Measurements from ENCODE around the gene GSKIP. TPM values are rescaled to one million over a fixed set of nuclear protein-coding genes. Genes with fewer than 3 reads are reported as not detected.

Gene GSKIP
- total RNA-seq, 2 experiments from 2014 or later, result 21.8 to 21.9 TPM

GRCh38 chr14:96417254-96417653 is 53.9 kb downstream of the GSKIP start:
- no peak overlapping the region for H3K4me3 Mint-ChIP-seq
- no peak overlapping the region for H3K27ac Mint-ChIP-seq
- H3K9me3 Mint-ChIP-seq, result no peaks in the 10 kb centered on the region
- ChIA-PET CTCF (interaction anchor here (1.0 to 1.3 kb wide), 4 partner anchors 102 to 316 kb away, joined by 3 read pairs; no protein-coding TSS in a partner anchor), POLR2A (interaction anchor here (0.5 kb wide), 1 partner anchor 60 kb away, joined by 3 read pairs; no protein-coding TSS in a partner anchor)
- intact Hi-C loops (cut with micrococcal nuclease), result no loop called here
- H3K4me1 Mint-ChIP-seq (ENCODE audit: low read depth), result no peaks in the 10 kb centered on the region
- no peaks in the 10 kb centered on the region for H3K36me3 Mint-ChIP-seq (ENCODE audit: low read depth)
- ATAC-seq, result no peak
- DNase-seq, result no peak
- H3K27me3 Mint-ChIP-seq, result no peaks in the 10 kb centered on the region
- TF ChIP-seq CTCF (IDR thresholded peaks at IDR 0.05), result no peak

- no peaks in the 10 kb centered on the region for H3K4me1 Mint-ChIP-seq (ENCODE audit: low read depth)
- ChIA-PET POLR2A (interaction anchor here (0.7 kb wide), 1 partner anchor 17 kb away, joined by 5 read pairs; no protein-coding TSS in a partner anchor), CTCF (interaction anchor here (1.0 to 1.3 kb wide), 3 partner anchors 103 to 317 kb away, joined by 3 read pairs; no protein-coding TSS in a partner anchor)
- intact Hi-C loops (cut with micrococcal nuclease), result no loop called here
- H3K9me3 Mint-ChIP-seq, result no peaks in the 10 kb centered on the region
- ATAC-seq (no peak), DNase-seq (no peak)
- H3K27ac Mint-ChIP-seq, result no peak overlapping the region
- no peak for TF ChIP-seq CTCF (IDR thresholded peaks at IDR 0.05)
- no peaks in the 10 kb centered on the region for H3K36me3 Mint-ChIP-seq (ENCODE audit: low read depth)
- no peak overlapping the region for H3K4me3 Mint-ChIP-seq
- H3K27me3 Mint-ChIP-seq, result no peaks in the 10 kb centered on the region
These were observed 54.7 kb downstream of the GSKIP start for GRCh38 chr14:96418075-96418474.

GRCh38 chr14:96421236-96421635 is 57.9 kb downstream of the GSKIP start:
- ATAC-seq, result no peak
- ChIA-PET POLR2A (no interaction called here), CTCF (interaction anchor here (1.3 to 2.3 kb wide), 2 partner anchors 10 to 145 kb away, joined by 3 to 6 read pairs; no protein-coding TSS in a partner anchor)
- H3K27ac Mint-ChIP-seq, result no peak overlapping the region
- H3K9me3 Mint-ChIP-seq, result no peaks in the 10 kb centered on the region
- TF ChIP-seq CTCF (IDR thresholded peaks at IDR 0.05), result no peak
- peaks cover 9% of the 10 kb centered on the region for H3K27me3 Mint-ChIP-seq
- intact Hi-C loops (cut with micrococcal nuclease), result loop anchor here (10.0 kb wide), 1 partner anchor 316 kb away; no protein-coding TSS in a partner anchor
- no peak for DNase-seq
- no peaks in the 10 kb centered on the region for H3K36me3 Mint-ChIP-seq (ENCODE audit: low read depth)
- H3K4me1 Mint-ChIP-seq (ENCODE audit: low read depth), result no peaks in the 10 kb centered on the region
- H3K4me3 Mint-ChIP-seq, result no peak overlapping the region

- DNase-seq (no peak), ATAC-seq (no peak)
- Mint-ChIP-seq H3K4me3 (no peak overlapping the region), H3K36me3 (ENCODE audit: low read depth) (no peaks in the 10 kb centered on the region), H3K27me3 (peaks cover 9% of the 10 kb centered on the region), H3K27ac (no peak overlapping the region), H3K9me3 (no peaks in the 10 kb centered on the region), H3K4me1 (ENCODE audit: low read depth) (no peaks in the 10 kb centered on the region)
- ChIA-PET POLR2A (no interaction called here), CTCF (interaction anchor here (1.4 to 2.5 kb wide), 4 partner anchors 122 to 322 kb away, joined by 3 to 7 read pairs (median 5); no protein-coding TSS in a partner anchor)
- intact Hi-C loops (cut with micrococcal nuclease), result loop anchor here (10.0 kb wide), 1 partner anchor 318 kb away; no protein-coding TSS in a partner anchor
- no peak for TF ChIP-seq CTCF (IDR thresholded peaks at IDR 0.05)
These were observed 59.7 kb downstream of the GSKIP start for GRCh38 chr14:96422992-96423391.

GRCh38 chr14:96423446-96424108 is 60.3 kb downstream of the GSKIP start:
- Mint-ChIP-seq H3K4me1 (ENCODE audit: low read depth) (no peaks in the 10 kb centered on the region), H3K27ac (no peak overlapping the region)
- POLR2A ChIA-PET, result no interaction called here

More at GRCh38 chr14:96423446-96424108, 60.3 kb downstream of the GSKIP start:
- no peak for DNase-seq
- no peak for ATAC-seq
- CTCF ChIA-PET, result interaction anchor here (0.6 to 2.5 kb wide), 8 partner anchors 9 to 323 kb away, joined by 3 to 7 read pairs (median 4); no protein-coding TSS in a partner anchor
- TF ChIP-seq CTCF (IDR thresholded peaks at IDR 0.05), result no peak
- intact Hi-C loops (cut with micrococcal nuclease), result loop anchor here (2.0 to 10.0 kb wide), 2 partner anchors 127 to 319 kb away; no protein-coding TSS in a partner anchor
- H3K36me3 Mint-ChIP-seq (ENCODE audit: low read depth), result no peaks in the 10 kb centered on the region
- H3K9me3 Mint-ChIP-seq, result no peaks in the 10 kb centered on the region
- peaks cover 9% of the 10 kb centered on the region for H3K27me3 Mint-ChIP-seq
- H3K4me3 Mint-ChIP-seq, result peak overlapping the region; percentile 55

Data from activated CD8-positive, alpha-beta T cell treated with anti-CD3 and anti-CD28 coated beads for 36 hours (primary cell).